Uterus (tissue), 2 donors: Measurements from ENCODE around the gene LRPPRC.

ENCODE experiments used
- CTCF ChIP-seq, 4 experiments: fragments of 200-600 bp in 2 of 4; fragments of 450-650 bp in 2 of 4; sonication (generic) in 2 of 4; IDR thresholded peaks; one replicate each; pipeline ENCODE4 v1.5.1; 2016 to 2019; ENCODE audit warnings: antibody characterized with exemption in 4 of 4, mild to moderate bottlenecking in 2 of 4, moderate library complexity in 1 of 4
- POLR2A ChIP-seq, 2 donors: fragments of 450-650 bp; IDR thresholded peaks; one replicate each; pipeline ENCODE4 v1.6.1; 2016; ENCODE audit warnings: antibody characterized with exemption in 2 of 2, mild to moderate bottlenecking in 1 of 2, moderate library complexity in 1 of 2

DNA sequence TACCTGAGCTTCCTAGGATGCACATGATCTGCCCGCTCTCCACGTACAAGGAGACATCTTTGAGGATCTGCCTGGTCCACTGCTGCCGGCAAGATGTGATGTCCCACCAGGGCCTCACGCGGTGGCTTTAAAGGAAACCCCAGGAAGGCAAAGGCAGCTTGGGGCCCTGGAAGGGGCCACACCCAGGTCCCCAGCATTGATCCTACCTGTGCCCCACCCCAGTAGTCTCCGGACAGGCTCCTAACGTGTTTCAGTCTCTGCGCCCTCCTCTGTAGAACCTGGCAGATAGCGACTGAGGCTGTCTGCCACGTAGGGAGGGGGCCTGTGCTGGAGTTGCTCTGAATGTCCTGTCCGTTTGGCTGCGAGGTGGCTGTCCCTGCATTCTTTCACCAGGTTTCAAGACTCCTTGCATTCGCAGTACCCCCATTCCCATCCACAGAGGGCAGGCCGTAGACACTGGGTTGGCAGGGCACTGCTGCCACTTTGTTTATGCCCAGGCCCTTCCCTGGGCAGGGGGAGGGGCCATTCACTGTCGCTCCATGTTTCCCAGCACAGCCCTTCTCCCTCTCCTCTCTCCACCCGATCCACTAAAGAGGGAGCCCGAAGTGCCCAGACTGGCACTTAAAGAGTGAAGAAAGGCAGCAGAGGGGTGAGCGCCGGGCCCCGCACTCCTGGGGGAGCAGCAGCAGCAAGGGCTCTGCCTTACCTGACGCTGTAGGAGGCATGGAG lies 157.8 kb downstream of the LRPPRC start:
- no peak for TF ChIP-seq CTCF (IDR thresholded peaks at IDR 0.05)
- no peak for TF ChIP-seq POLR2A (IDR thresholded peaks at IDR 0.05)
